ENCODE measurements around the gene EMP3.

DNA sequence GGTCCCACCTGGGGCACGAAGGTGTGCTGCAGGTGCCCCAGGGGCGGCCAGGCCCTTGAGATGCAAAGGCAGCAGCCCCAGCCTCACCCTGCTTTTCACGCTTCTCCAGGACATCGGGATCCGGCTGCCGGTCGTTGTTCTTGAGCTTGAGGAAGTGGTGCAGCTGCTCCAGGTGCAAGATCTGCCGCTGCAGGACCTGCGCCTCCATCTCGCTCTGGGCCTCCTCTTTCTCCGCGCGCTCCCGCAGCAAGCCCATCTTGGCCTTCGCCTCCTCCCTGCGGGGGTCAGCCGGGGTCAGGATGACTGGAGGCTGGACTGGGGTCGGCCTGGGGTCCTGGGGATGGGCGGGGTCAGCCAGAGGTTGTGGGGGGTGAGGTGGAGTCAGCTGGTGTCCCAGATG lies 21.5 kb upstream of the EMP3 start:
- TF ChIP-seq CTCF (conservative IDR thresholded peaks at IDR 0.05; ENCODE audit: low read length) (no peak), EZH2phosphoT487 (IDR thresholded peaks at IDR 0.05; ENCODE audit: borderline replicate concordance) (no peak)
